Measurements from ENCODE around the gene FARSA. TPM values are rescaled to one million over a fixed set of nuclear protein-coding genes. Genes with fewer than 3 reads are reported as not detected.

FARSA gene
- total and polyA plus RNA-seq, 2 of the 13 experiments (the other 11 are each of a cell fraction or from before 2014, with no cell fraction given), result 25.9 to 72.0 TPM

DNA sequence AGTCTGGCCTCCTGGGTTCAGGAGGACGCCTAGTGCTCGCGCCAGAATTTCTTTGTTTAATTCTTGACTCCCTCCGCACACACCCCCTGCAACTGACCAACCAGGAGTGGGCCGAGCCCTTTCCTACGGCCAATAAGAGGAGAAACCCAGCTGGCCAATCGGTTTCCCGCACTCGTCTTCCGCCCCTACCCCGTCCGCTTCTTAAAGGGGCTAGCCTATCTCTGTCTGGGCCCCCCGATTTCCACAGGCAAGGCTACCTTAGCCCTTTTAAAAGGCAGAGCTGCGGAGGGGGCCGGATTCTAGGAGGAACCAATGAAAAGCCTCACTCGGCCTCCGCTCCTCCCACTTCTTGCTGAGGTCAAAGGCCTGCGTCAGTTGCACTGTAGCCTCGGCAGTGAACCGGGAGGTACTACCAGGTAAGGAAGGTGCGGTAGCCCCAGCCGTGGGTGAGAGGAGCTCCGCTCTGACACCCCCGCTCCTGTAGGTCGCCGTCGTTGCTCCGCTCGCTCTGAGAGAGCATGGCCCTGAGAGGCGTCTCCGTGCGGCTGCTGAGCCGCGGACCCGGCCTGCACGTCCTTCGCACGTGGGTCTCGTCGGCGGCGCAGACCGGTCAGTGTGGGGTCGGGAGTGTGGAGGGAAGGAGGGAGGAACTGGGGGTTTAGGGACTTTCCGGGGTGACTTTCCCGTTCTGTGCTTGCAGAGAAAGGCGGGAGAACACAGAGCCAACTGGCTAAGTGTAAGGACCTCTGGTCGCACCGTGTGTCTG, 42.5 kb downstream of the FARSA start, which contains the start of gene GCDH (continued):
- TF ChIP-seq, protein P1, sequence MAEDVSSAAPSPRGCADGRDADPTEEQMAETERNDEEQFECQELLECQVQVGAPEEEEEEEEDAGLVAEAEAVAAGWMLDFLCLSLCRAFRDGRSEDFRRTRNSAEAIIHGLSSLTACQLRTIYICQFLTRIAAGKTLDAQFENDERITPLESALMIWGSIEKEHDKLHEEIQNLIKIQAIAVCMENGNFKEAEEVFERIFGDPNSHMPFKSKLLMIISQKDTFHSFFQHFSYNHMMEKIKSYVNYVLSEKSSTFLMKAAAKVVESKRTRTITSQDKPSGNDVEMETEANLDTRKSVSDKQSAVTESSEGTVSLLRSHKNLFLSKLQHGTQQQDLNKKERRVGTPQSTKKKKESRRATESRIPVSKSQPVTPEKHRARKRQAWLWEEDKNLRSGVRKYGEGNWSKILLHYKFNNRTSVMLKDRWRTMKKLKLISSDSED (CRISPR knock-in tag; IDR thresholded peaks at IDR 0.05), result no peak
- TF ChIP-seq PAWR (CRISPR knock-in tag; IDR thresholded peaks at IDR 0.05; ENCODE audit: borderline replicate concordance), result 0 out of 2 replicates have a peak, but pooled peaks have one; percentile 61
- TF ChIP-seq, protein P2, sequence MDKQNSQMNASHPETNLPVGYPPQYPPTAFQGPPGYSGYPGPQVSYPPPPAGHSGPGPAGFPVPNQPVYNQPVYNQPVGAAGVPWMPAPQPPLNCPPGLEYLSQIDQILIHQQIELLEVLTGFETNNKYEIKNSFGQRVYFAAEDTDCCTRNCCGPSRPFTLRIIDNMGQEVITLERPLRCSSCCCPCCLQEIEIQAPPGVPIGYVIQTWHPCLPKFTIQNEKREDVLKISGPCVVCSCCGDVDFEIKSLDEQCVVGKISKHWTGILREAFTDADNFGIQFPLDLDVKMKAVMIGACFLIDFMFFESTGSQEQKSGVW (CRISPR knock-in tag; IDR thresholded peaks at IDR 0.05; ENCODE audit: borderline replicate concordance), result no peak
- TF ChIP-seq SIN3B (IDR thresholded peaks at IDR 0.05; ENCODE audit: low read length), result peak; percentile 82
- TF ChIP-seq, protein P3, sequence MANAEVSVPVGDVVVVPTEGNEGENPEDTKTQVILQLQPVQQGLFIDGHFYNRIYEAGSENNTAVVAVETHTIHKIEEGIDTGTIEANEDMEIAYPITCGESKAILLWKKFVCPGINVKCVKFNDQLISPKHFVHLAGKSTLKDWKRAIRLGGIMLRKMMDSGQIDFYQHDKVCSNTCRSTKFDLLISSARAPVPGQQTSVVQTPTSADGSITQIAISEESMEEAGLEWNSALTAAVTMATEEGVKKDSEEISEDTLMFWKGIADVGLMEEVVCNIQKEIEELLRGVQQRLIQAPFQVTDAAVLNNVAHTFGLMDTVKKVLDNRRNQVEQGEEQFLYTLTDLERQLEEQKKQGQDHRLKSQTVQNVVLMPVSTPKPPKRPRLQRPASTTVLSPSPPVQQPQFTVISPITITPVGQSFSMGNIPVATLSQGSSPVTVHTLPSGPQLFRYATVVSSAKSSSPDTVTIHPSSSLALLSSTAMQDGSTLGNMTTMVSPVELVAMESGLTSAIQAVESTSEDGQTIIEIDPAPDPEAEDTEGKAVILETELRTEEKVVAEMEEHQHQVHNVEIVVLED (CRISPR knock-in tag; IDR thresholded peaks at IDR 0.05; ENCODE audit: borderline replicate concordance), result peak; percentile 61; the same call in 1 of the 2 replicates
- no peak for TF ChIP-seq RELA (CRISPR knock-in tag; IDR thresholded peaks at IDR 0.05)
- TF ChIP-seq RAD21 (CRISPR knock-in tag; IDR thresholded peaks at IDR 0.05), result no peak
- TF ChIP-seq, protein P4, sequence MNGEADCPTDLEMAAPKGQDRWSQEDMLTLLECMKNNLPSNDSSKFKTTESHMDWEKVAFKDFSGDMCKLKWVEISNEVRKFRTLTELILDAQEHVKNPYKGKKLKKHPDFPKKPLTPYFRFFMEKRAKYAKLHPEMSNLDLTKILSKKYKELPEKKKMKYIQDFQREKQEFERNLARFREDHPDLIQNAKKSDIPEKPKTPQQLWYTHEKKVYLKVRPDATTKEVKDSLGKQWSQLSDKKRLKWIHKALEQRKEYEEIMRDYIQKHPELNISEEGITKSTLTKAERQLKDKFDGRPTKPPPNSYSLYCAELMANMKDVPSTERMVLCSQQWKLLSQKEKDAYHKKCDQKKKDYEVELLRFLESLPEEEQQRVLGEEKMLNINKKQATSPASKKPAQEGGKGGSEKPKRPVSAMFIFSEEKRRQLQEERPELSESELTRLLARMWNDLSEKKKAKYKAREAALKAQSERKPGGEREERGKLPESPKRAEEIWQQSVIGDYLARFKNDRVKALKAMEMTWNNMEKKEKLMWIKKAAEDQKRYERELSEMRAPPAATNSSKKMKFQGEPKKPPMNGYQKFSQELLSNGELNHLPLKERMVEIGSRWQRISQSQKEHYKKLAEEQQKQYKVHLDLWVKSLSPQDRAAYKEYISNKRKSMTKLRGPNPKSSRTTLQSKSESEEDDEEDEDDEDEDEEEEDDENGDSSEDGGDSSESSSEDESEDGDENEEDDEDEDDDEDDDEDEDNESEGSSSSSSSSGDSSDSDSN (CRISPR knock-in tag; IDR thresholded peaks at IDR 0.05), result peak; percentile 74
- 0 out of 2 replicates have a peak, but pooled peaks have one; percentile 41 for TF ChIP-seq ZNF12 (CRISPR knock-in tag; IDR thresholded peaks at IDR 0.05)
- no peak for TF ChIP-seq ZSCAN30 (CRISPR knock-in tag; IDR thresholded peaks at IDR 0.05)
- TF ChIP-seq, protein P5, sequence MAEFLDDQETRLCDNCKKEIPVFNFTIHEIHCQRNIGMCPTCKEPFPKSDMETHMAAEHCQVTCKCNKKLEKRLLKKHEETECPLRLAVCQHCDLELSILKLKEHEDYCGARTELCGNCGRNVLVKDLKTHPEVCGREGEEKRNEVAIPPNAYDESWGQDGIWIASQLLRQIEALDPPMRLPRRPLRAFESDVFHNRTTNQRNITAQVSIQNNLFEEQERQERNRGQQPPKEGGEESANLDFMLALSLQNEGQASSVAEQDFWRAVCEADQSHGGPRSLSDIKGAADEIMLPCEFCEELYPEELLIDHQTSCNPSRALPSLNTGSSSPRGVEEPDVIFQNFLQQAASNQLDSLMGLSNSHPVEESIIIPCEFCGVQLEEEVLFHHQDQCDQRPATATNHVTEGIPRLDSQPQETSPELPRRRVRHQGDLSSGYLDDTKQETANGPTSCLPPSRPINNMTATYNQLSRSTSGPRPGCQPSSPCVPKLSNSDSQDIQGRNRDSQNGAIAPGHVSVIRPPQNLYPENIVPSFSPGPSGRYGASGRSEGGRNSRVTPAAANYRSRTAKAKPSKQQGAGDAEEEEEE (CRISPR knock-in tag; IDR thresholded peaks at IDR 0.05; ENCODE audit: borderline replicate concordance), result 0 out of 2 replicates have a peak, but pooled peaks have one; percentile 64
- TF ChIP-seq DR1 (CRISPR knock-in tag; IDR thresholded peaks at IDR 0.05), result 0 out of 2 replicates have a peak, but pooled peaks have one; percentile 62
- TF ChIP-seq, protein P6, sequence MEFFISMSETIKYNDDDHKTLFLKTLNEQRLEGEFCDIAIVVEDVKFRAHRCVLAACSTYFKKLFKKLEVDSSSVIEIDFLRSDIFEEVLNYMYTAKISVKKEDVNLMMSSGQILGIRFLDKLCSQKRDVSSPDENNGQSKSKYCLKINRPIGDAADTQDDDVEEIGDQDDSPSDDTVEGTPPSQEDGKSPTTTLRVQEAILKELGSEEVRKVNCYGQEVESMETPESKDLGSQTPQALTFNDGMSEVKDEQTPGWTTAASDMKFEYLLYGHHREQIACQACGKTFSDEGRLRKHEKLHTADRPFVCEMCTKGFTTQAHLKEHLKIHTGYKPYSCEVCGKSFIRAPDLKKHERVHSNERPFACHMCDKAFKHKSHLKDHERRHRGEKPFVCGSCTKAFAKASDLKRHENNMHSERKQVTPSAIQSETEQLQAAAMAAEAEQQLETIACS (CRISPR knock-in tag; IDR thresholded peaks at IDR 0.05), result no peak
- TF ChIP-seq ZNF616 (CRISPR knock-in tag; IDR thresholded peaks at IDR 0.05; ENCODE audit: low read depth), result 0 out of 2 replicates have a peak, but pooled peaks have one; percentile 20
- no peak for TF ChIP-seq ZFP36L1 (CRISPR knock-in tag; IDR thresholded peaks at IDR 0.05)
- TF ChIP-seq ZNF7 (CRISPR knock-in tag; IDR thresholded peaks at IDR 0.05), result no peak
- no peak for TF ChIP-seq PAF1 (CRISPR knock-in tag; IDR thresholded peaks at IDR 0.05)
- TF ChIP-seq CBX2 (IDR thresholded peaks at IDR 0.05; ENCODE audit: low read depth, low read length), result no peak
- TF ChIP-seq CBX2 (CRISPR knock-in tag; IDR thresholded peaks at IDR 0.05; ENCODE audit: low read depth), result no peak
- peak; percentile 47; the same call in 1 of the 2 replicates for TF ChIP-seq ELF3 (CRISPR knock-in tag; IDR thresholded peaks at IDR 0.05)

All from HepG2 (cell line).